Islet of Langerhans (tissue), 1 donor: Measurements from ENCODE around the gene HIGD2B.
A peak's percentile ranks its signal among the peaks of the same experiment; 100 is the strongest.
"Not testable (repeated sequence)": the region's sequence is repeated elsewhere in the genome, so short reads cannot be mapped to it uniquely, and the experiment has no call there.

Experiments used
- FAIRE-seq: peaks from one replicate; lab custom pipeline; 2011; peaks lifted over from hg19 to GRCh38; lab: Jason Lieb, UNC

HIGD2B gene

GRCh38 chr15:72676838-72677237, 9.1 kb downstream of the HIGD2B start:
- FAIRE-seq, result no peak

- FAIRE-seq, result no peak
These were observed 14.5 kb downstream of the HIGD2B start for GRCh38 chr15:72671525-72671924.

GRCh38 chr15:72670656-72671352, 15.2 kb downstream of the HIGD2B start:
- peak; percentile 24 for FAIRE-seq

GRCh38 chr15:72669803-72670202, 16.2 kb downstream of the HIGD2B start:
- not testable (repeated sequence) for FAIRE-seq

GRCh38 chr15:72665706-72666105, 20.3 kb downstream of the HIGD2B start:
- not testable (repeated sequence) for FAIRE-seq

- not testable (repeated sequence) for FAIRE-seq
These were observed 22.1 kb downstream of the HIGD2B start for GRCh38 chr15:72663931-72664330.

GRCh38 chr15:72661081-72661480, 24.9 kb downstream of the HIGD2B start:
- FAIRE-seq, result not testable (repeated sequence)

GRCh38 chr15:72656014-72656413, 30.0 kb downstream of the HIGD2B start:
- not testable (repeated sequence) for FAIRE-seq

- FAIRE-seq, result not testable (repeated sequence)
These were observed 31.6 kb downstream of the HIGD2B start, which contains the start of gene GOLGA6B for GRCh38 chr15:72654397-72654796. TSS of gene GOLGA6B (plus strand) at chr15:72654697. CDS start at chr15:72654738, 41 bp downstream.

- FAIRE-seq, result not testable (repeated sequence)
These were observed 37.2 kb downstream of the HIGD2B start for GRCh38 chr15:72648631-72649253.

GRCh38 chr15:72642271-72642670, 43.7 kb downstream of the HIGD2B start:
- not testable (repeated sequence) for FAIRE-seq

- FAIRE-seq, result not testable (repeated sequence)
These were observed 46.1 kb downstream of the HIGD2B start for GRCh38 chr15:72639759-72640483.

GRCh38 chr15:72636519-72637282, 49.3 kb downstream of the HIGD2B start:
- not testable (repeated sequence) for FAIRE-seq

- FAIRE-seq, result not testable (repeated sequence)
These were observed 56.9 kb downstream of the HIGD2B start for GRCh38 chr15:72629068-72629570.

- not testable (repeated sequence) for FAIRE-seq
These were observed 57.5 kb downstream of the HIGD2B start for GRCh38 chr15:72628249-72629067.

GRCh38 chr15:72626153-72626552, 59.8 kb downstream of the HIGD2B start:
- FAIRE-seq, result not testable (repeated sequence)
